Activated CD8-positive, alpha-beta memory T cell treated with anti-CD3 and anti-CD28 coated beads for 4 hours (primary cell): ENCODE results near the gene RNF212.
A peak's percentile ranks its signal among the peaks of the same experiment; 100 is the strongest.

ENCODE experiments used
- DNase-seq, 2 donors: peaks; one replicate each; pipeline ENCODE4 v3.0.0-alpha.2; 2020; ENCODE audit warnings: low read depth in 2 of 2

Gene RNF212

GRCh38 chr4:1090465-1091440 is 22.6 kb downstream of the RNF212 start:
- no peak for DNase-seq

GRCh38 chr4:1090036-1090435 is 23.3 kb downstream of the RNF212 start:
- no peak for DNase-seq

DNA sequence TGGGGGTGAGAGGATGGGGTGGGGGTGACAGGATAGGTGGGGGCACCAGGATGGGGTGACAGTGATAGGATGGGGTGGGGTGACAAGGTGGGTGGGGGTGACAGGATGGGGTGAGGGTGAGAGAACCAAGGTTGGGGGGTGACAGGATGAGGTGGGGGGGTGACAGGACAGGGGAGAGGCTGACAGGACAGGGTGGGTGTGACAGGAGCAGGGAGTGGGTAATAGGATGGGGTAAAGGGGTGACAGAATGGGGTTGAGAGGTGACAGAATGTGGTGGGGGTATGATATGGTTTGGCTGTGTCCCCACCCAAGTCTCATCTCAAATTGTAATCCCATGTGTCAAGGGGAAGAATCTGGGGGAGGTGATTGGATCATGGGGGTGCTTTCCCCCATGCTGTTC is 26.0 kb downstream of the RNF212 start:
- DNase-seq: no peak

- no peak for DNase-seq
These were observed 27.4 kb downstream of the RNF212 start for GRCh38 chr4:1086011-1086410.

DNA sequence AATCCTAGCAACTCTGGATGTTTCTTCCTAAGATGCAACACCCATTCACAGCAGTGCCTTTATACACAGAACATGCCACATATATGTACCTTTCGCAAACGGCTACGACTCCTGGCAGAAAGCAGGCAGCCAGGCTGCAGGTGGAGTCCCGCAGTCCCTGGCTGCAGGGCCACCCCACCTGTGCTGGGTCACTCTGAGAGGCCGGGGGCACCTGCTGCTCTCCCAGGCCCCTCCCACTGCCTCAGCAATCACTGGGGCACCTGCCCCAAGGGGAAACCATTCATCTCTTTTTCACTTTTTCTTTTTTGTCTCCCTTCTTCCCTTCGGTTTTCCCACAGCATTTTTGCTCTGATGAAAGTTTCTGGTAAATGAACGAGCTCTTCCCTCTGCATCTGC is 28.0 kb downstream of the RNF212 start:
- no peak for DNase-seq

DNA sequence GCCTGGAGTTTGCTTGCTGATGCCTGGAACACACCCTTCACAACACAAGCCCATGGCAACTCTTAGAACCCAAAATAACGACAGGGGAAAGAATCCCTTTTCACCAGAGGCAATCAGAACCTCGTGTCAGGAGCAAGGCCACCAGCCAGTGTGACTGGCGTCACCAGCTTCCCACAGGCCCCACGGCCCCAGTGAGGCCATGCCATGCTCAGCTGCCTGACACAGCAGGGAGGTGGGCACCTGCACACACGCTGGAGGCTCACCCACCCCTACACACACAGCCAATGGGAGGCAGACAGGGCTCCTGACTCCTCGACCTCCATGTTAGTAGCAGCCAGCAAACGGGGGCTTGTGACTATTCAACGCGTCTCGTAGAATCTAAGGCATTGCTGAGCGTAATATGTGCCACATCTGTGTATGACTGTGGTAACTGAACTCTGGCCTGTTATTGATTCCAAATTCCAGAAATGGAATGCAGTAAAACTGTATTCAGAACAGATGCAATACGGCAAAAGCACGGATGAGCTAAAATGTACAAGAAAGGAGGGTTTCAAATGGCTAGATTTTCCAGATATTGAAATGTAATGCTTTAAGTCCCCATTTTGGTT is 28.5 kb downstream of the RNF212 start:
- DNase-seq: no peak

- DNase-seq: no peak
These were observed 29.0 kb downstream of the RNF212 start for GRCh38 chr4:1084394-1084793.

DNA sequence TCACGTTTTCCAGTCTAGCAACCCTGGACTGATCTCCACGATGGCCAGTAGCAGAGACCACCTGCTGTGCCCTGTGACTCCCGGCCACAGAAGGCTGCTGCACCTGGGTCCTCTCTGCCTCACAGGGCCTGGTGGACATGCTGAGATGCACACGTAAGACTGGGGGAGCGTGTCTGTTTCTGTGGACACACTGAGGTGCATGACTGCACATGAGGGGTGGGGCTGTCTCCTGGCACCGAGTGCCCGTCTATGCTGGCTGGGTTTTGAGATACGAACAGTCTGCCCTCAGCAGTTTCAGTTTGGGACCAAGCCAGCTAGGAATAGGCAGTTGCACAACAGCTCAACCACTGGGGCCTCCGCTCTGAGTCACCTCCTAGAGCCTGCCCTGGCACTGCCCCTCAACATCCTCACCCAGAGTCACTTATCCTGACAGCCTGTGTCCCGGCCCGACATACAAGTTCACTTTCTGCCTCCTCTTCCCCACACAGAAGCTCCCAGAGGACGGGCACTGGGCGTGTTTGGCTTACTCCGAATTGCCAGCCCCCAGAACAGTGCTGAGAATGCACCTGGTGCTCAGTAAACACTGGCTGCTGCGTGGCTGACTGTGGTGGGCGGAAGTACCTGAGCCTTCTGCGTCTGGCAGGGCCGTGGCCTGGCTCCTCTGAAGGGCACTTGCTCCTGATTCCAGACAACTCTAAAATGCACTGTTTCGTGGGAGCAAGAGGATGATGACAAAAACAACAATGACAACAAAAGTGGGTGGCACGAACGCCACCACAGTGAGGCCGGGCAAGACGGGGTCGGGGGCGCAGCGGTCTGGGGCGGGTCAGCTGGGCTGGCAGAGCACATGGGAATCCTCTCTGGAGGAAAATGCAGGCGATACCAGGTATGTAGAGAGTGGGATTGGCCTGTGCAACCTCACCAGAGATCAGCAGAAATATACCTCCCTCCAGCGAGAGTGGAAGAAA is 30.9 kb downstream of the RNF212 start:
- no peak for DNase-seq

DNA sequence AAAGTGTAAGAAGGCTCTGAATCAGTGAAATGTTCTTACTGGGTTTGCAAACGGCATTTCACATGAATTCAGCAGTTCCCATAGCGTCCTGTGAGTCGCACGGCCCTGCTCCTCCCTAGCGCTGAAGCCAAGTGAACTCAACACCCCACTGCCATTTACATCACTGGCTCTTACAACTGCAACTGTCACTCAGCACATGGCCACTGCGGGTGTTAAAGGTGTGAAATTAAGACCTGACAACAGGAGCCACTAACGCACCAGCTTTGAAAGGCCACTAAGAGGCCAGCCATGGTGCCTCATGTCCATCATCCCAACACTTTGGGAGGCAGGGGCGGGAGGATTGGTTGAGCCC is 31.7 kb downstream of the RNF212 start:
- no peak for DNase-seq

DNA sequence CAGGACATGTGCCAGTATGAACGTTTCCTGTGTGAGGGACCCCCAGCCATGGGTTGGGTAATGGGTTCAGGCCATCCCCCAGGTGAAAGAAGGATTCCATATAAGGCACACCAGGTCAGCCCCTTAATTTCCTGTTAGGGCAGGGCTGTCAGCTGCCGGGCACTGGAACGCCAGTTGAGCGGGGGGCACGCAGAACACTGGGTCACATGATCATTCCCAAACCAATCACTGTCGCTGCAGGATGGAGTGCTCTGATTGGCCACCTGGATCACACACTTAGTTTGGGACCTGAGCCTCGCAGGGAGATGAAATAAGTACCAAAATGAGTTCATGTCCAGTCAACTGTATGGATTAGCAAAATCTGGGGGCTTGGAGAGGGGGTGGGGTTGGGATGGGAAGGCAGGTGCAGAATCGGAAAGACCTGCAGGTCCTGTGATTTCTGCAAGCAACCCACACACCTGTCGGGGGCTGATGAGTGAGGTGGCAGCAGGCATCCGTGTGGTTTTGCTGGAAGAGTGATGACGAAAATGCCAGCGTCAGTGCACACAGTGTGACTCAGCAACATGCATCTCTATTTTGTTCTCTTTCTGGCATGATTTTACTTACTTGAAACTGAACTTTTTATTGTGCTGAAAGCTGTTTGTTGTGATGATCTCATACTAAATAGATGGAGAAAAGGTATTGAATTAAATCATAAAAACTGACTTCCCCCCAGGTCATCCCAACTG is 32.2 kb downstream of the RNF212 start:
- DNase-seq: no peak

DNA sequence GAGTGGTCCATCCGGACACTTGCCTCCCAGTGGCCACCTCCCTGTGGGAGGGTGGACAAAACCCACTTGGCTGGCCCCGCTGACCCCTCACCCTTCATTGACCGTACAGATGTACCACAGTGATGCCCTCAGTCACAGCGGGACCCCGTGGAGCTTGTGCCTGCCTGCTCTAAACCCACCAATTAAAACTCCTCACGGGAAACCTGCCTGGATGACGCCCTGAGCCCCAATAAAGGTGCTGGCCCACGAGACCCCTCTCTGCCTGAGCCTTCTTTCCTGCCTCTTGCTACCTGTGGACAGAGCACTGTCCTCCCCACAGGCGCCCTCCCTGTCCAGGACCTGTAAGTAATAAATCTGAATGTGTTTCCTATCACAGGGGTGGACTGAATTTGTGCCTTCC is 32.9 kb downstream of the RNF212 start:
- no peak for DNase-seq

DNA sequence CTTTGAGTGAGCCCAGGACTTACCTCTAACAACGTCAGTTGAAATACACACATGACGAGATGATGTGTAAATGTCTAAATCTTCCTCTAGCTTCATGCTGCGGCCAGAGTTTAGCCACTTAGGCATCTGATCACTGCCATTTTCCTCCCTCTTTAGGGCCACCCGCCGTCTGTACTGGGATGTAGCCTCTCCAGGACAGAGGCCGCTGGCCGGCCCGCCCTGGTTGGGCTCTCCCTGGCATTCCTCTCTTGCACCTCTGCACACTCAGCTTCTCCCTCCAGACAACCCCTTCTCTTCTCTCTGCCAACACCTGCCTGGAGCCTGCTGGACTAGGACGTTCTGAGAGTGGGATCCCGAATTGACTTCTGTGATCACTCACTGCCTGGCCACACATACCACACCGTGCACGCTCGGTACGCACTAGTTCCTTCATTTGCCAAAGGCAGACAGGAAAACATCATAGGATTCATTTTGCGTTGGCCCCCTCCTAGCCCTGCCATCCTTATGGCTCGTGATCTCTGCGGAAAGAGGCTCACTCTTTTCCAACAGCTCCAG is 33.6 kb downstream of the RNF212 start:
- no peak for DNase-seq

DNA sequence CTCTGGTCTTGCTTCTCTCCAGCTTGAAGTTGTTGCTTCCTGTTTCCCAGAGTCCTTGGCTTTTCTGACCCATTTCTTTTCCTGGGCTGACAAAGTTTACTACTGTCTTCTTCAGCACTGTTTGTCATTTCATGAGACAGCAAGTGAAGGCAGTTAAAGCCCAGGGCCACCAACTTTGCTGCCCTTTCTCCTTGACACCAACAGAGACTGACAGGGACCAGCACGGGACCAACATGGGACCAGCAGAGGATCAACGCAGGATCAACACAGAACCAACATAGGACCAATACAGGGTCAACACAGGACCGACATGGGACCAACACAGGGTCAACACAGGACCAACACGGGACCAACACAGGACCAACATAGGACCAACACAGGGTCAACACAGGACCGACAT is 34.9 kb downstream of the RNF212 start:
- no peak for DNase-seq

- no peak for DNase-seq
These were observed 35.5 kb downstream of the RNF212 start for GRCh38 chr4:1077711-1078477.

- no peak for DNase-seq
These were observed 37.3 kb downstream of the RNF212 start for GRCh38 chr4:1075809-1076699.

- DNase-seq: no peak
These were observed 38.1 kb downstream of the RNF212 start for GRCh38 chr4:1075225-1075624.

GRCh38 chr4:1074077-1074476 is 39.3 kb downstream of the RNF212 start:
- DNase-seq: no peak

- peak in 1 of 2 donors; percentile 9 for DNase-seq
These were observed 40.4 kb downstream of the RNF212 start for GRCh38 chr4:1072830-1073446.

GRCh38 chr4:1069394-1069793 is 44.0 kb downstream of the RNF212 start:
- no peak for DNase-seq
